Upper lobe of left lung (tissue), 4 donors: ENCODE measurements around the gene PTX3.

Source experiments
- CTCF ChIP-seq, 6 experiments: fragments of 450-650 bp in 4 of 6; fragments of 200-600 bp in 2 of 6; sonication (generic) in 2 of 6; IDR thresholded peaks; one replicate each; pipeline ENCODE4 v1.5.1; 2016 to 2019; ENCODE audit warnings: antibody characterized with exemption in 6 of 6
- POLR2A ChIP-seq, 4 donors: fragments of 450-650 bp; IDR thresholded peaks; one replicate each; pipeline ENCODE4 v1.5.1; 2016 to 2017; ENCODE audit warnings: antibody characterized with exemption in 4 of 4, mild to moderate bottlenecking in 2 of 4

DNA sequence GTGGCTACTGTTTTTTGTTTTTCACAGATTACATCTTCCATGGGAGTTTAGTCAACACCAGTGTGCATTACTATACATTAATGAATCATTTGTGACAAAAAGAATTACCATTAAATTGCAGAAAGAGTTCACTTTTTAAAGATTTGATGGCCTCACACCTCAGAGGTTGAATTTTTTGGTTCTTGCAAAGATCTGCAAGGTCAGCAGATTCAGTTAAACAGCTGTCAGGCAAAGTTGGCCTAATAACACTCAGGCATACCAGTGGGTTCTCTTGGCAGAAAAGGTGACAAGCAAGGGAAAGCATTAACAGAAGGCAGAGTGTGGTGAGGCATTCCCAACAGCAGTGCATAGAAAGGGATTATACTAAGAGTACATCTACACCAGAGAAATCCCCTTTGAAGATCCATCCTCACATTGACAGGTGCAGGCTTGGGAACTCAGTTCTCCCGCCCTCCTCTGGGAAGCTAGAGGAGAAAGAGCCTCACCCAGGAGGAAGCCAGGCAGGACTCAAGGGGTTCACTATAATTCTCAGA, 24.3 kb upstream of the PTX3 start:
- TF ChIP-seq CTCF (IDR thresholded peaks at IDR 0.05) (no peak), POLR2A (IDR thresholded peaks at IDR 0.05) (no peak)
